Prostate gland (tissue), 2 donors: Measurements from ENCODE around the gene XIRP1. TPM values are rescaled to one million over a fixed set of nuclear protein-coding genes. Genes with fewer than 3 reads are reported as not detected.

Experiments used
- DNase-seq: peaks from one replicate; pipeline ENCODE4 v3.0.0-alpha.2; 2019; ENCODE audit warnings: low spot score
- H3K27ac ChIP-seq, 2 donors: fragments of 200-600 bp; sonication (generic); 2 replicates each; pipeline ENCODE4 v1.5.1; 2017 to 2019
- H3K27me3 ChIP-seq: fragments of 200-600 bp; sonication (generic); replicated peaks from 2 replicates; pipeline ENCODE4 v1.5.1; 2019; ENCODE audit not compliant: insufficient read depth
- H3K36me3 ChIP-seq, 2 donors: fragments of 200-600 bp; sonication (generic); 1 replicate in 1 of 2; 2 replicates in 1 of 2; pipeline versions ENCODE4 v1.5.1 to v1.8.1; 2017 to 2019
- H3K4me1 ChIP-seq: fragments of 200-600 bp; sonication (generic); replicated peaks from 2 replicates; pipeline ENCODE4 v1.5.1; 2019
- H3K4me3 ChIP-seq, 2 donors: fragments of 200-600 bp; sonication (generic); 2 replicates each; pipeline ENCODE4 v1.5.1; 2017 to 2019
- H3K9me3 ChIP-seq: fragments of 200-600 bp; sonication (generic); 2 replicates; pipeline ENCODE4 v1.5.1; 2017
- POLR2A ChIP-seq: fragments of 450-650 bp; IDR thresholded peaks from one replicate; pipeline ENCODE4 v1.6.1; 2016; ENCODE audit warnings: antibody characterized with exemption, mild to moderate bottlenecking
- POLR2AphosphoS5 ChIP-seq: sonication (generic); formaldehyde crosslinking; IDR thresholded peaks from one replicate; pipeline ENCODE4 v1.6.1; 2017; ENCODE audit warnings: antibody characterized with exemption
- WGBS: methylation state at CpG from one replicate; pipeline ENCODE4 v1.1.5; 2018; 5-methylcytosine and 5-hydroxymethylcytosine counted together
- intact Hi-C: fragments of 100-400 bp; cut with DNase I; formaldehyde crosslinking; loops from one replicate; pipeline ENCODE4 v1.14.2; 2022
- total RNA-seq, 2 donors: library from RNA; depleted of rRNA; stranded (reverse); fragments of >200 nt; gene quantifications; one replicate each; pipeline ENCODE4 v1.1.0, GENCODE V29; 2016
- TF ChIP-seq, protein P1 (sequence below), 4 experiments: fragments of 200-600 bp in 2 of 4; fragments of 450-650 bp in 2 of 4; sonication (generic) in 2 of 4; IDR thresholded peaks; 1 replicate in 3 of 4; 2 replicates in 1 of 4; pipeline ENCODE4 v1.5.1; 2016 to 2019; ENCODE audit warnings: antibody characterized with exemption in 4 of 4, mild to moderate bottlenecking in 2 of 4, moderate library complexity in 2 of 4

The XIRP1 gene
- total RNA-seq, 2 donors from 2014 or later, result 0.40 to 2.2 TPM

GRCh38 chr3:39224288-39224687 lies 31.9 kb upstream of the XIRP1 start:
- no peaks in the 10 kb centered on the region for H3K4me1 ChIP-seq
- H3K27ac ChIP-seq, result no peak overlapping the region
- TF ChIP-seq, protein P1, sequence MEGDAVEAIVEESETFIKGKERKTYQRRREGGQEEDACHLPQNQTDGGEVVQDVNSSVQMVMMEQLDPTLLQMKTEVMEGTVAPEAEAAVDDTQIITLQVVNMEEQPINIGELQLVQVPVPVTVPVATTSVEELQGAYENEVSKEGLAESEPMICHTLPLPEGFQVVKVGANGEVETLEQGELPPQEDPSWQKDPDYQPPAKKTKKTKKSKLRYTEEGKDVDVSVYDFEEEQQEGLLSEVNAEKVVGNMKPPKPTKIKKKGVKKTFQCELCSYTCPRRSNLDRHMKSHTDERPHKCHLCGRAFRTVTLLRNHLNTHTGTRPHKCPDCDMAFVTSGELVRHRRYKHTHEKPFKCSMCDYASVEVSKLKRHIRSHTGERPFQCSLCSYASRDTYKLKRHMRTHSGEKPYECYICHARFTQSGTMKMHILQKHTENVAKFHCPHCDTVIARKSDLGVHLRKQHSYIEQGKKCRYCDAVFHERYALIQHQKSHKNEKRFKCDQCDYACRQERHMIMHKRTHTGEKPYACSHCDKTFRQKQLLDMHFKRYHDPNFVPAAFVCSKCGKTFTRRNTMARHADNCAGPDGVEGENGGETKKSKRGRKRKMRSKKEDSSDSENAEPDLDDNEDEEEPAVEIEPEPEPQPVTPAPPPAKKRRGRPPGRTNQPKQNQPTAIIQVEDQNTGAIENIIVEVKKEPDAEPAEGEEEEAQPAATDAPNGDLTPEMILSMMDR (IDR thresholded peaks at IDR 0.05), result no peak
- no peak for TF ChIP-seq POLR2A
- no peak for TF ChIP-seq POLR2AphosphoS5
- H3K27me3 ChIP-seq, result no peaks in the 10 kb centered on the region
- H3K36me3 ChIP-seq, result no peaks in the 10 kb centered on the region
- WGBS, result 48% methylated on average over 2 of the region's 2 CpGs
- no peaks in the 10 kb centered on the region for H3K9me3 ChIP-seq
- intact Hi-C loops, result no loop called here
- no peak for DNase-seq
- no peak overlapping the region for H3K4me3 ChIP-seq

GRCh38 chr3:39222939-39223338 lies 30.5 kb upstream of the XIRP1 start:
- 67% methylated on average over 2 of the region's 2 CpGs for WGBS
- TF ChIP-seq, protein P1 (IDR thresholded peaks at IDR 0.05), result no peak
- TF ChIP-seq POLR2A (no peak), POLR2AphosphoS5 (no peak)

DNA sequence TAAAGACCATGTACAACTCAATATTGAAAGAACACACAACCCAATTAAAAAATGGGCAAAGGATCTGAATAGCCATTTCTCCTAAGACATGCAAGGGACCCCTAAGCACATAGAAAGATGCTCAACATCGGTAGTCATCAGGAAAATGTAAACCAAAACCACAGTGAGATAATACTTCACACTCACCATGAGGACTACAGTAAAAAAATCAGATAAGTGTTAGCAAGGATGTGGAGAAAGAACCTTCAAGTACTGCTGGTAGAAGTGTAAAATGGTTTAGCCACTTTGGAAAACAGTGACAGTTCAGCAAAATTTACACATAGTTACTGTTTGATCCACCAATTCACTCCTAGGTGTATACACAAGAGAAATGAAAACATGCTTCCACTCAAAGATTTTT lies 30.1 kb upstream of the XIRP1 start:
- WGBS, result 61% methylated on average over 1 of the region's 1 CpG
- DNase-seq, result no peak
- H3K4me3 ChIP-seq, result no peak overlapping the region
- H3K9me3 ChIP-seq, result no peaks in the 10 kb centered on the region
- intact Hi-C loops, result no loop called here
- no peaks in the 10 kb centered on the region for H3K36me3 ChIP-seq
- TF ChIP-seq, protein P1 (IDR thresholded peaks at IDR 0.05), result no peak
- TF ChIP-seq POLR2A (no peak), POLR2AphosphoS5 (no peak)
- H3K4me1 ChIP-seq, result no peaks in the 10 kb centered on the region
- no peaks in the 10 kb centered on the region for H3K27me3 ChIP-seq
- no peak overlapping the region for H3K27ac ChIP-seq

More at GRCh38 chr3:39222939-39223338, 30.5 kb upstream of the XIRP1 start:
- Histone ChIP-seq H3K27me3 (no peaks in the 10 kb centered on the region), H3K9me3 (no peaks in the 10 kb centered on the region), H3K27ac (no peak overlapping the region), H3K36me3 (no peaks in the 10 kb centered on the region), H3K4me1 (no peaks in the 10 kb centered on the region), H3K4me3 (no peak overlapping the region)
- DNase-seq, result no peak
- intact Hi-C loops, result no loop called here

DNA sequence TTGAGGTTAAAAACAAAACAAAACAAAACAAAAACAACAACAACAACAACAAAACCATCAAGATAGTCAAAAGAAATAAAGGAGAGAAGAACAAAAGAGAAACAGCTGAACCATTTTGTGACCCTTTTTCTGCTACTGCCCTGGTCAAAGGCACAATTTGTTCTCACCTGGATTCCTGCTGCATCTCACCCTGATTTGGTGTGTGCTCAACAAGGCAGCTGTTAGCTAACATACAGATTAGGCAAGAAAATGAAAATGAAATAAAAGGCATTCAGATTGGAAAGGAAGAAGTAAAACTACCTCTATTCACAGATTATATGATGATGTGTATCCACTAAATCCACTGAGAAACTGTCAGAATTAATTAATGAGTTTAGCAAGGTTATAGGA lies 28.7 kb upstream of the XIRP1 start:
- Histone ChIP-seq H3K27me3 (no peaks in the 10 kb centered on the region), H3K9me3 (no peaks in the 10 kb centered on the region)
- TF ChIP-seq POLR2AphosphoS5, result no peak
- TF ChIP-seq POLR2A, result no peak
- TF ChIP-seq, protein P1 (IDR thresholded peaks at IDR 0.05), result no peak

DNA sequence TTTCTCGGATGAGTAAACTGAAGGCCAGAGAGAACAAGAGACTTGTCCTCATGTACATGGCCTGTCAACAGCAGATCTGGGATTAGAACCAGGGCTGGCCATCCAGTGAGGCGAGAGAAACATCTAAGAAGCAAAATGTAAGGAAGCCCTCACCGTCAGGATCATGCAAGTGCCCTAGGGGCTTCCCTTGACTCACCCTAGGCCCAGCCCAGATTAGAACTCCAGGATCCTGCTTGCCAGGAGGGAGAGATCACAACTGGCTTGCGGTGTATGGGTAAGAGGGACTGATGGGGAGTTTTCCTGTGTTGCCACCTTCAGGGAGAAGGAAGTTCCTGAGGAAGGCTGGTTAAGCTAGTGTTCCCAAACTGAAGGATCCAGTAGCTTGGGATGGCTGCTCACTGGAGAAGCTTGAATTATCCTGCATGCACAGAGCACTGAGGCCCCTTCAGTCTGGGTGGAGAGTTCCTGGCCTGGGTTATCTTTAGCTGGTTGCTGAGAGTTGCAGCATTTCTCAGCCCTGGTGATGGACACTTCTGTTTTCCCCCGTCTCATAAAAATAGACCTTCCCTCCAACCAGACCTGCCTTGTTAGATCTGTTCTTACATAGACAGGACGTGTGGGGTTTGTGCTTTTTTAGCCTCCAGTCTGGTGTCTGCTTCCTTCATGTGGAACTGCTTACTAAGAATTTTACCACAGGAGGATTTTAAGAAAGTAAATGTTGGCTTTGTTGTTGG lies 28.2 kb upstream of the XIRP1 start:
- Histone ChIP-seq H3K36me3 (no peaks in the 10 kb centered on the region), H3K27me3 (no peaks in the 10 kb centered on the region), H3K9me3 (no peaks in the 10 kb centered on the region), H3K4me3 (no peak overlapping the region), H3K27ac (no peak overlapping the region), H3K4me1 (no peaks in the 10 kb centered on the region)
- TF ChIP-seq POLR2AphosphoS5, result no peak
- no peak for TF ChIP-seq POLR2A
- TF ChIP-seq, protein P1 (IDR thresholded peaks at IDR 0.05), result no peak
- intact Hi-C loops, result no loop called here
- no peak for DNase-seq
- 52% methylated on average over 6 of the region's 6 CpGs for WGBS

More for the DNA sequence above, 28.7 kb upstream of the XIRP1 start:
- Histone ChIP-seq H3K4me1 (no peaks in the 10 kb centered on the region), H3K36me3 (no peaks in the 10 kb centered on the region), H3K27ac (no peak overlapping the region), H3K4me3 (no peak overlapping the region)
- intact Hi-C loops, result no loop called here
- DNase-seq, result no peak
